OCI-LY7 (cell line): ENCODE results near the gene NT5M. TPM values are rescaled to one million over a fixed set of nuclear protein-coding genes. Genes with fewer than 3 reads are reported as not detected.

Source experiments
- Bru-seq: library from RNA; stranded (reverse); fragments of 400-500 nt; gene quantifications from one replicate; lab custom pipeline; 2021; lab: Mats Ljungman, UMichigan
- BruChase-seq, 2 experiments: library from RNA; stranded (reverse); fragments of 400-500 nt; gene quantifications; one replicate each; lab custom pipeline; 2021; lab: Mats Ljungman, UMichigan
- BruUV-seq: library from RNA; stranded (reverse); fragments of 400-500 nt; replicated peaks from 2 replicates; lab custom pipeline; 2021; lab: Mats Ljungman, UMichigan
- CTCF ChIA-PET: fragments of 300-600 bp; sonication (Branson Sonifier 250); formaldehyde crosslinking; loops from one replicate; lab custom pipeline; 2022; ENCODE audit warnings: antibody characterized with exemption; ENCODE audit not compliant: unreplicated experiment; lab: Charles Lee
- POLR2A ChIA-PET: fragments of 300-600 bp; sonication (Branson Sonifier 250); formaldehyde crosslinking; loops from one replicate; lab custom pipeline; 2022; ENCODE audit warnings: antibody characterized with exemption; lab: Charles Lee
- DNase-seq: peaks from one replicate; pipeline ENCODE4 v3.0.0-alpha.2; 2015; ENCODE audit warnings: low spot score
- H2AFZ ChIP-seq: fragments of 200-600 bp; sonication (generic), shearing (Covaris generic); 2 replicates; pipeline ENCODE4 v1.6.1; 2014; ENCODE audit warnings: mild to moderate bottlenecking, antibody characterized with exemption, low read length, moderate library complexity
- H3K27ac ChIP-seq: fragments of 200-600 bp; sonication (generic); 2 replicates; pipeline ENCODE4 v1.5.1; 2014; ENCODE audit warnings: mixed run types, low read depth, mild to moderate bottlenecking, moderate library complexity, low read length, inconsistent platforms; ENCODE audit not compliant: poor library complexity, severe bottlenecking
- H3K36me3 ChIP-seq: fragments of 200-600 bp; sonication (generic); 2 replicates; pipeline ENCODE4 v1.6.1; 2014; ENCODE audit warnings: mild to moderate bottlenecking, antibody characterized with exemption, low read length, moderate library complexity, mixed read lengths; ENCODE audit not compliant: insufficient read depth
- H3K4me1 ChIP-seq: fragments of 200-600 bp; sonication (generic); 2 replicates; pipeline ENCODE4 v1.5.1; 2014; ENCODE audit warnings: mild to moderate bottlenecking, low read length; ENCODE audit not compliant: insufficient read depth, poor library complexity, severe bottlenecking
- H3K4me2 ChIP-seq: fragments of 200-600 bp; sonication (generic); 2 replicates; pipeline ENCODE4 v1.6.1; 2014; ENCODE audit warnings: mild to moderate bottlenecking, low read length
- H3K4me3 ChIP-seq: fragments of 200-600 bp; sonication (generic); 2 replicates; pipeline ENCODE4 v1.5.1; 2014; ENCODE audit warnings: mild to moderate bottlenecking, low read depth, low read length; ENCODE audit not compliant: poor library complexity, severe bottlenecking
- H3K79me2 ChIP-seq: fragments of 200-600 bp; sonication (generic); 2 replicates; pipeline ENCODE4 v1.6.1; 2016; ENCODE audit warnings: low read depth, mild to moderate bottlenecking, low read length, moderate library complexity, mixed read lengths; ENCODE audit not compliant: insufficient read depth
- H3K9me2 ChIP-seq: fragments of 200-600 bp; sonication (generic); 2 replicates; pipeline ENCODE4 v1.6.1; 2016; ENCODE audit warnings: mild to moderate bottlenecking, low read length, mixed read lengths; ENCODE audit not compliant: insufficient read depth
- H3K9me3 ChIP-seq: fragments of 200-600 bp; sonication (generic); 2 replicates; pipeline ENCODE4 v1.6.1; 2014; ENCODE audit warnings: mild to moderate bottlenecking, mixed run types, low read length, mixed read lengths
- H4K20me1 ChIP-seq: fragments of 200-600 bp; sonication (generic); 2 replicates; pipeline ENCODE4 v1.6.1; 2014; ENCODE audit warnings: mild to moderate bottlenecking, antibody characterized with exemption, low read length, moderate library complexity, mixed read lengths; ENCODE audit not compliant: insufficient read depth
- EZH2phosphoT487 ChIP-seq: fragments of 200-600 bp; sonication (generic); IDR thresholded peaks from 2 replicates; pipeline ENCODE4 v1.6.1; 2018; ENCODE audit warnings: low read depth, borderline replicate concordance, mild to moderate bottlenecking, mixed run types, antibody characterized with exemption, low read length, moderate library complexity, mixed read lengths
- intact Hi-C: fragments of 100-400 bp; cut with micrococcal nuclease; formaldehyde crosslinking; loops from one replicate; pipeline ENCODE4 v1.10.0; 2022; ENCODE audit not compliant: unreplicated experiment
- long read RNA-seq: library from polyadenylated mRNA; stranded (forward); transcript quantifications from one replicate; pipeline ENCODE4 v2.0.0, GENCODE V29; 2022
- total RNA-seq, 2 experiments: library from RNA; depleted of rRNA in 1 of 2; stranded (reverse); fragments of >200 nt in 1 of 2; shearing (Covaris generic) in 1 of 2; gene quantifications; 2 replicates each; pipeline ENCODE4 v1.2.3, GENCODE V29; 2014 to 2022
- TF ChIP-seq, protein P1 (sequence below): fragments of 200-600 bp; sonication (generic); conservative IDR thresholded peaks from 2 replicates; pipeline ENCODE4 v1.5.1; 2014; ENCODE audit warnings: mild to moderate bottlenecking, antibody characterized with exemption, low read length, moderate library complexity, mixed read lengths

Gene NT5M
- total RNA-seq (2014; rRNA removed; shearing (Covaris generic)) (8.2 and 10.4 TPM in 2 replicates), total RNA-seq (2022) (14.0 and 16.2 TPM in 2 replicates), Bru-seq, nascent RNA (percentile 48 among the genes with signal in this experiment), BruChase-seq, experiment 1, labeled RNA remaining after a 6-hour chase (percentile 61 among the genes with signal in this experiment), BruChase-seq, experiment 2, labeled RNA remaining after a 2-hour chase (percentile 48 among the genes with signal in this experiment)
- long read RNA-seq, transcript NT5M-207 (5 exons, 1,635 nt), result major isoform, 17 of 59 reads
- long read RNA-seq, transcript NT5M-201 (5 exons, 1,617 nt), result minor isoform, 12 of 59 reads
- long read RNA-seq, partial matches to known transcripts, result 8 of 59 reads
- long read RNA-seq, other reads (novel, unspliced or antisense), result 21 of 59 reads

DNA sequence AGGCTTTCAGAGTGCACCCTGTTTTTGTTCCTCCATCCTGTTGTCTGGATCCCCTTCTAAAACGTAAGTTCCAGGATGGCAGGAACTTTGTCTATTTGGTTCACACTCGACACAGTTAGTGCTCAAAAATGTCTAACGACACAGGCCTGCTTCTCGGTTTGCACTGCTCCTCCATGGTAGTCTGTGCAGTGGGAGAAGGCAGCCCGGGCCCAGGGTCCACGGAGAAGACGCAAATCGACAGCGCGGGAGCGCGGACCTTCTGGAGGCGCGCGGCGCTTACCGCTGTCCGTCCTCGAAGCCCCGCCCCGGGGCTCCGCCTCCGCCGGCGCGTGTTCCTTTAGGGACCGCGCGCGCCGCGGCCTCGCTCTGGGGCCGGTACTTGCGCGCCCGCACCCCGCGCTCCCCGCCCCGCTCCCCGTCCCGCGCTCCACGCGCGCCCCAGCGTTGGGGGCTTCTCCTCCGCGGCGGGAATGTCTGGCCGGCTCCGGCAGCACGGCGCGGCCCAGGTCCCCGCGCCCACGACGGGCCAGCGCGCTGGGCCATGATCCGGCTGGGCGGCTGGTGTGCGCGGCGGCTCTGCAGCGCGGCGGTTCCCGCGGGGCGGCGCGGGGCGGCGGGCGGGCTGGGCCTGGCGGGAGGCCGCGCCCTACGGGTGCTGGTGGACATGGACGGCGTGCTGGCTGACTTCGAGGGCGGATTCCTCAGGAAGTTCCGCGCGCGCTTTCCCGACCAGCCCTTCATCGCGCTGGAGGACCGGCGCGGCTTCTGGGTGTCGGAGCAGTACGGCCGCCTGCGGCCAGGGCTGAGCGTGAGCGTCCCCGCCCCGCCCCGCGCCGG lies at the start of gene NT5M:
TSS of gene NT5M (plus strand) at position 364 of the 837 bp plus-strand sequence. CDS start at position 542, 178 bp downstream.
- peak within 1 kb of the TSS; percentile 70 for H3K4me3 ChIP-seq
- peaks cover 48% of the 10 kb centered on the region for H3K4me1 ChIP-seq
- H4K20me1 ChIP-seq, result no peaks in the 10 kb centered on the region
- intact Hi-C loops, result loop anchor here (1.0 kb wide), 1 partner anchor 22 kb away; the partner anchor contains the start of gene COPS3
- peak within 1 kb of the TSS; percentile 98 for H2AFZ ChIP-seq
- H3K4me2 ChIP-seq, result peak within 1 kb of the TSS; percentile 85
- ChIA-PET POLR2A (no interaction called here), CTCF (no interaction called here)
- H3K9me3 ChIP-seq, result no peaks in the 10 kb centered on the region
- DNase-seq, result peak; percentile 85
- BruUV-seq, result no TSS peak
- H3K36me3 ChIP-seq, result no peaks in the 10 kb centered on the region
- no peaks in the 10 kb centered on the region for H3K9me2 ChIP-seq
- peaks cover 5% of the 10 kb centered on the region; the same call in 1 of the 2 replicates for H3K79me2 ChIP-seq
- H3K27ac ChIP-seq, result peak within 1 kb of the TSS; percentile 77
- TF ChIP-seq EZH2phosphoT487, result no peak
- TF ChIP-seq, protein P1, sequence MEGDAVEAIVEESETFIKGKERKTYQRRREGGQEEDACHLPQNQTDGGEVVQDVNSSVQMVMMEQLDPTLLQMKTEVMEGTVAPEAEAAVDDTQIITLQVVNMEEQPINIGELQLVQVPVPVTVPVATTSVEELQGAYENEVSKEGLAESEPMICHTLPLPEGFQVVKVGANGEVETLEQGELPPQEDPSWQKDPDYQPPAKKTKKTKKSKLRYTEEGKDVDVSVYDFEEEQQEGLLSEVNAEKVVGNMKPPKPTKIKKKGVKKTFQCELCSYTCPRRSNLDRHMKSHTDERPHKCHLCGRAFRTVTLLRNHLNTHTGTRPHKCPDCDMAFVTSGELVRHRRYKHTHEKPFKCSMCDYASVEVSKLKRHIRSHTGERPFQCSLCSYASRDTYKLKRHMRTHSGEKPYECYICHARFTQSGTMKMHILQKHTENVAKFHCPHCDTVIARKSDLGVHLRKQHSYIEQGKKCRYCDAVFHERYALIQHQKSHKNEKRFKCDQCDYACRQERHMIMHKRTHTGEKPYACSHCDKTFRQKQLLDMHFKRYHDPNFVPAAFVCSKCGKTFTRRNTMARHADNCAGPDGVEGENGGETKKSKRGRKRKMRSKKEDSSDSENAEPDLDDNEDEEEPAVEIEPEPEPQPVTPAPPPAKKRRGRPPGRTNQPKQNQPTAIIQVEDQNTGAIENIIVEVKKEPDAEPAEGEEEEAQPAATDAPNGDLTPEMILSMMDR, result no peak

DNA sequence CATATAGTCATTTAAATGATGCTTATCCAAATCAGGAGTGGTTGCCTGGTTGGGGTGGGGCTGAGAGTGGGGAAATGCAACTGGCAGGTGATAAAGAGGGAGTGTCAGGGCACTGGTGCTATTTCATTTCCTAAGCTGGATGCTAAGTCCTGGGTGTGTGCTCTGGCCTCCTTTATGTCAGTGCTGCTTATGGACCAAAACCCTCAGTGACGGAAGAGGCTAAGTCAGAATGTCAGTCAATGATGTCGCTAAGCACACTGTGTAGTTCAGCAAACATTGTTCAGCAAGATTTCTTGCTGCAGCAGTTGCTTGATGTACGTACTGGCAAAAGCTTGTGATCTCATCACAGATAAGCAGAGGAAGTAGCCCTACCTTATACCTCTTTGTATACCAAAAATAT lies 49.8 kb upstream of the NT5M start:
- Histone ChIP-seq H3K4me1 (no peaks in the 10 kb centered on the region), H3K9me2 (no peaks in the 10 kb centered on the region), H2AFZ (no peak overlapping the region), H3K27ac (no peak overlapping the region), H3K36me3 (peaks cover 94% of the 10 kb centered on the region), H3K79me2 (no peaks in the 10 kb centered on the region), H4K20me1 (no peaks in the 10 kb centered on the region), H3K4me3 (no peak overlapping the region), H3K4me2 (no peak overlapping the region), H3K9me3 (no peaks in the 10 kb centered on the region)
- ChIA-PET POLR2A (no interaction called here), CTCF (no interaction called here)
- no peak for TF ChIP-seq EZH2phosphoT487
- TF ChIP-seq, protein P1, result no peak
- no TSS peak for BruUV-seq
- no peak for DNase-seq
- intact Hi-C loops, result no loop called here
